Skeletal muscle tissue (tissue), 5 donors: ENCODE results near the gene SULT1A4. TPM values are rescaled to one million over a fixed set of nuclear protein-coding genes. Genes with fewer than 3 reads are reported as not detected.
"Not testable (repeated sequence)": the region's sequence is repeated elsewhere in the genome, so short reads cannot be mapped to it uniquely, and the experiment has no call there.

Experiments
- H3K27ac ChIP-seq: one replicate; pipeline ENCODE4 v1.7.0; 2013; ENCODE audit warnings: mild to moderate bottlenecking, low read depth, low read length, inconsistent platforms
- H3K27me3 ChIP-seq, 3 donors: one replicate each; pipeline ENCODE4 v1.7.0; 2013; ENCODE audit warnings: low read length in 3 of 3; ENCODE audit not compliant: control insufficient read depth in 3 of 3, insufficient read depth in 3 of 3
- H3K36me3 ChIP-seq, 3 donors: one replicate each; pipeline ENCODE4 v1.7.0; 2013; ENCODE audit warnings: low read length in 3 of 3; ENCODE audit not compliant: control insufficient read depth in 3 of 3, insufficient read depth in 3 of 3
- H3K4me1 ChIP-seq, 3 donors: one replicate each; pipeline ENCODE4 v1.7.0; 2013; ENCODE audit warnings: low read length in 3 of 3, mild to moderate bottlenecking in 3 of 3; ENCODE audit not compliant: control insufficient read depth in 3 of 3, insufficient read depth in 3 of 3
- H3K4me3 ChIP-seq, 3 donors: one replicate each; pipeline ENCODE4 v1.7.0; 2013; ENCODE audit warnings: low read length in 3 of 3
- H3K9ac ChIP-seq, 3 donors: one replicate each; pipeline ENCODE4 v1.7.0; 2013; ENCODE audit warnings: low read length in 3 of 3, mild to moderate bottlenecking in 3 of 3, moderate library complexity in 2 of 3, low read depth in 1 of 3
- H3K9me3 ChIP-seq, 3 donors: one replicate each; pipeline ENCODE4 v1.7.0; 2013; ENCODE audit warnings: low read length in 3 of 3; ENCODE audit not compliant: control insufficient read depth in 3 of 3
- small RNA-seq: library from RNA; depleted of rRNA; stranded (forward); fragments of <200 nt; gene quantifications from one replicate; pipeline ENCODE3, GENCODE V24; 2014
- total RNA-seq: library from RNA; depleted of rRNA; stranded (reverse); fragments of >200 nt; gene quantifications from one replicate; pipeline ENCODE4 v1.2.3, GENCODE V29; 2014
- donor health status: Osteomylitis.

The SULT1A4 gene
- total RNA-seq, 1 donor from 2014 or later = 2.6 TPM

- H3K36me3 ChIP-seq, H3K4me3 ChIP-seq, H3K9ac ChIP-seq, H3K27ac ChIP-seq, H3K9me3 ChIP-seq, H3K4me1 ChIP-seq, H3K27me3 ChIP-seq: not testable (repeated sequence)
Measured at GRCh38 chr16:29467654-29468366, 8.1 kb downstream of the SULT1A4 start.

DNA sequence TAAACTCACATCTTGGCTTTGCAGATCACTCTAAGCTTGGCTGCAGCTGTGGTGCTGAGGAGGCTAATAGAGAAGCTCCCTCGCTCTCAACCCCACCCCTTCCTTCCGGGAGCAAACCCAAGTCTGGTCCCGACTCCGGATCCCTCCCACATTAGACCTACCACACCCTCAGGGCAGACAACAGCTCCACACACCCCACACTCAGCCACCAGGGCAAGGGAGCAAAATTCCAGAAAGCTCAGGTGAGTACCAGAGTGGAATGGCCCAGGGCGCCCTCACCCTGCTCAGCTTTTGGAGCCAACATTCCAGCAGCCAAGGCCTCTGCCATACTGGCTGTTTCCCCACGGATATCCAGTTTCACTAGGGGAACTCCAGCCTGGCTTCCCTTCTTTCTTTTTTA is 9.9 kb downstream of the SULT1A4 start:
- H3K9ac ChIP-seq, H3K36me3 ChIP-seq, H3K27ac ChIP-seq, H3K4me1 ChIP-seq, H3K9me3 ChIP-seq, H3K27me3 ChIP-seq: not testable (repeated sequence)
- peak overlapping the region; percentile 41 to 52 (median 43) for H3K4me3 ChIP-seq

DNA sequence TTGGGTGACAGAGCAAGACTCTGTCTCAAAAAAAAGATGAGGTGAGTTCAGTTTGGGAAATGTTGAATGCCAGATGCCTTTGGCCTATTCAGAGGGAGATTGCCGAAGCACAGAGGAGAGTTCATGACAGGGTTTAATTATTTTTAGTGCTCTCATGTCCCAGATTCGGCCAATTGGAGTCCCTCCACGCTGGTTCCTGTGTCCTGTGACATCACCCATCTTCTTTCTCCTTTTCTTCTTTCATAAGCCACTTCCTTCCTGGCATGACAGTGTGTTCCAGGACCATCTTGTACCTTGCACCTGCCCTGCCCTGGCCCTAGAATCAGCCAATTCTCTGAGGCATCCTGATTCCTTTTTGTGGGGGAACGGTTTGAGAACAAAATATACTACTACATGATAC is 12.4 kb downstream of the SULT1A4 start:
- not testable (repeated sequence) for H3K36me3 ChIP-seq, H3K27ac ChIP-seq, H3K27me3 ChIP-seq, H3K4me1 ChIP-seq, H3K4me3 ChIP-seq, H3K9ac ChIP-seq, H3K9me3 ChIP-seq

DNA sequence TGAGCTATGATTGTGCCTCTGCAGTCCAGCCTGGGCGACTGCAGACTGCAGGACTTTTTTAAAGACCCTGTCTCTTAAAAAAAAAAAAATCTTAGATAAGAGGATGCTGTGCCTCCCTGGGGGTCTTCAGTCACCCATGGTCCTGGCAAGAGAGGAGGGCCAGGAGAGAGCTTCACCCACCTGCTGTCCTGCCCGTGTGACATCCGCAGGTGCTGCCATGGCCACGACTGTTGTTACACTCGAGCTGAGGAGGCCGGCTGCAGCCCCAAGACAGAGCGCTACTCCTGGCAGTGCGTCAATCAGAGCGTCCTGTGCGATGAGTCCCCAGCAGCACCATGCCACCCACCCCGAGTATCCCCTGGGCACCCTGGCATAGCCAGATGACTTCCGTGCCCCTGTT is 22.6 kb downstream of the SULT1A4 start:
- not testable (repeated sequence) for H3K9ac ChIP-seq, H3K9me3 ChIP-seq, H3K4me1 ChIP-seq, H3K4me3 ChIP-seq, H3K27me3 ChIP-seq, H3K27ac ChIP-seq, H3K36me3 ChIP-seq

DNA sequence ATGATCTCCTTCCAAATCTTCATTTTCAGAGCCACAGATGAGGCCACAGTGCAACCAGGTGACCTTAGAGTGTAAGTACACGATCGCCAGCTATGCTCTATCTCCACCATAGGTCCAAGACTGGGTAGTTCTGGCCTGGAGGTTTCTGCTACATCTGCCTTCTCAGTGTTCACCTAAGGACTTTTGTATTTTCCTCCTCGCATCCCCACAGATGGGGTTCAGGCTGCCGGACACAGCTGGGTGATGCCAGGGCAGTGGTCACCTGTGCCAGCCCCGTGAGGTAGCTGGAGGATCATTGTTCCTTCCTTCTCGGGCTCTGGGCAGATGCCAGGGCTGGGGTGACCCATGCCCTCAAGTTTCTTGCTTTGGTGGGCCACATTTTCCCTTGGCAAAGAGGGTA is 46.6 kb downstream of the SULT1A4 start, which contains the start of gene NPIPB12:
NPIPB12 (minus strand) TSS at position 101 of the 400 bp plus-strand sequence.
- not testable (repeated sequence) for H3K27me3 ChIP-seq, H3K36me3 ChIP-seq, H3K4me3 ChIP-seq, H3K4me1 ChIP-seq, H3K9me3 ChIP-seq, H3K9ac ChIP-seq, H3K27ac ChIP-seq

Small RNA genes lying within 50 kb of the gene (small RNA-seq; reads per million reads assigned to genes)
- not detected for gene AC133555.2

Other genes starting within 250 kb of the SULT1A4 start
- not detected for gene NPIPB11, start 53.2 kb upstream of the SULT1A4 start, total RNA-seq
- 25.6 TPM for gene BOLA2, start 5.6 kb upstream of the SULT1A4 start, total RNA-seq
- gene SLX1B, start 5.4 kb upstream of the SULT1A4 start, total RNA-seq = 2.6 TPM
- 11.0 TPM for gene NPIPB12, start 46.5 kb downstream of the SULT1A4 start, total RNA-seq
- 1.0 TPM for gene SPN, start 203.3 kb downstream of the SULT1A4 start, total RNA-seq
- gene QPRT, start 219.3 kb downstream of the SULT1A4 start, total RNA-seq = 34.4 TPM